ENCODE measurements around the gene SAE1. TPM values are rescaled to one million over a fixed set of nuclear protein-coding genes. Genes with fewer than 3 reads are reported as not detected.

The SAE1 gene
- total and polyA plus RNA-seq, 12 donors = 19.0 to 77.6 (median 49.7) TPM

DNA sequence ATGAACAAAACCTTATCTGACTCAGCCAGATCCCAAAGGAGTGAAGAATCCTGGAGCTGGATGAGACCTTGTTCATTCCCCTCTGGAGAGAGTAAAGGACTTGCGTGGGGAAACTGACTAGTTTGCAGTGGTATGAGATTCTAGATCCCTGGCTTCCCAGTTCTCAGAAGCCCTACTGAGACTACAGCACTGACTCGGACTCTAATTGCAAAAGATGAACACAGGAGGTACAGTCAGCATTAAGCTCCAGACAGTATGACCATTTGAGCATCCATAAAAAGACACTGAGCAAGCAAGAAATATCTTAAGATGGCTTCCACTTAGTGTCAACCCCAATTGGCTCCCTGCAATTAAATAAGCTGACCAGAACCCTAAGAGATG is 23.8 kb upstream of the SAE1 start:
- Histone ChIP-seq H3K27ac (peak overlapping the region in 2 of 5 donors; percentile 62 to 100), H3K27me3 (no peaks in the 10 kb centered on the region), H3K4me3 (no peak overlapping the region), H3K9me3 (replicated peaks in 1 of 3) (no peaks in the 10 kb centered on the region), H3K36me3 (replicated peaks in 1 of 2) (no peaks in the 10 kb centered on the region), H3K4me1 (replicated peaks in 1 of 2) (peaks cover 4 to 43% of the 10 kb centered on the region in 2 donors)
- 63 to 88% (median 71%) methylated on average over 2 of the region's 2 CpGs for WGBS, 4 donors
- TF ChIP-seq POLR2A (IDR thresholded peaks at IDR 0.05) = no peak
- TF ChIP-seq, protein P1, sequence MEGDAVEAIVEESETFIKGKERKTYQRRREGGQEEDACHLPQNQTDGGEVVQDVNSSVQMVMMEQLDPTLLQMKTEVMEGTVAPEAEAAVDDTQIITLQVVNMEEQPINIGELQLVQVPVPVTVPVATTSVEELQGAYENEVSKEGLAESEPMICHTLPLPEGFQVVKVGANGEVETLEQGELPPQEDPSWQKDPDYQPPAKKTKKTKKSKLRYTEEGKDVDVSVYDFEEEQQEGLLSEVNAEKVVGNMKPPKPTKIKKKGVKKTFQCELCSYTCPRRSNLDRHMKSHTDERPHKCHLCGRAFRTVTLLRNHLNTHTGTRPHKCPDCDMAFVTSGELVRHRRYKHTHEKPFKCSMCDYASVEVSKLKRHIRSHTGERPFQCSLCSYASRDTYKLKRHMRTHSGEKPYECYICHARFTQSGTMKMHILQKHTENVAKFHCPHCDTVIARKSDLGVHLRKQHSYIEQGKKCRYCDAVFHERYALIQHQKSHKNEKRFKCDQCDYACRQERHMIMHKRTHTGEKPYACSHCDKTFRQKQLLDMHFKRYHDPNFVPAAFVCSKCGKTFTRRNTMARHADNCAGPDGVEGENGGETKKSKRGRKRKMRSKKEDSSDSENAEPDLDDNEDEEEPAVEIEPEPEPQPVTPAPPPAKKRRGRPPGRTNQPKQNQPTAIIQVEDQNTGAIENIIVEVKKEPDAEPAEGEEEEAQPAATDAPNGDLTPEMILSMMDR (IDR thresholded peaks at IDR 0.05) = no peak
- no peak for DNase-seq
- intact Hi-C loops (cut with DNase I) = no loop called here

GRCh38 chr19:47107202-47107952 is 23.3 kb upstream of the SAE1 start:
- WGBS, 4 donors = 27 to 42% (median 39%) methylated on average over 9 of the region's 9 CpGs
- intact Hi-C loops (cut with DNase I) = no loop called here

DNA sequence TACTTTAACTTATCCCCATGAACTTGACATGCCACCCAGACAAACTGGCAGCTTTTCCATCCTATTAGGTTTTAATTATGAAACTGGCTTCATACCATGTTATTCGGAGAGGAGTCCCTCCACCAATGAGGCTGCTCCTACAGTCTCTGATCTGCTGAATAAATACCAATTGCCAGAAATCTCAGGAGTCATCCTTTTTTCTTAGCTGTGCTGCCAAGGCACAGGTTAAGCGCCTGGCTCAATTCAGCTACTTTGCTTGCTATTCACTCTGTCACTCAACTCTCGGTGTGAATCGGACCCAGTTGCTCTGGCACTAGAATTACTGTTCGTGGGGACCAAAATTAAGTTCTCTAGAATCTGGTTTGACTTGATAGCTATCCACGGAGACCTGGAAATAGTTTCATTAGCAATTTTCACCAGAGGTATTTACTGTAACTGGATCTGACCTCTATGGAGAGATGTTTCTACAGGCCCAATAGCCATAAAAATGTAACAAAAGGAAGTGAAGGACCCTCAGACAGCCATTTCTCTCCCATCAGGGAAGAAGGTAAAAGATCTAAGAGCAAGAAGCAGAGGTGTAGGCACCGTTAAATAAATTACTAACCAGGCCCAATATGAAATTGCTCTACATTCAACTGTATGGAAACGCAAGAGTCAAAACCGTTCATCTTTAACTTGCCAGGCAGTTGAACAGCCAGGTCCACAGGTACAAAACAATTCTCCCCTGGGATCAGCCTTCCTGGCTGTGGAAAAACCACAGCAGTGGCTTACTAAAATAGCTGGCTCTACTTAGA is 22.5 kb upstream of the SAE1 start:
- no peaks in the 10 kb centered on the region for H3K9me3 ChIP-seq (replicated peaks in 1 of 3)
- H3K36me3 ChIP-seq (replicated peaks in 1 of 2) = no peaks in the 10 kb centered on the region
- H3K4me3 ChIP-seq = no peak overlapping the region
- no peak for TF ChIP-seq POLR2A (IDR thresholded peaks at IDR 0.05)
- TF ChIP-seq, protein P1 (IDR thresholded peaks at IDR 0.05) = no peak
- H3K4me1 ChIP-seq (replicated peaks in 1 of 2) = peaks cover 4 to 43% of the 10 kb centered on the region in 2 donors
- no peak for DNase-seq
- H3K27me3 ChIP-seq = no peaks in the 10 kb centered on the region
- 89 to 92% (median 91%) methylated on average over 9 of the region's 9 CpGs for WGBS, 4 donors
- H3K27ac ChIP-seq = peak overlapping the region in 3 of 5 donors; percentile 9 to 100 (median 37)
- intact Hi-C loops (cut with DNase I) = no loop called here

More at GRCh38 chr19:47107202-47107952, 23.3 kb upstream of the SAE1 start:
- no peak for TF ChIP-seq POLR2A (IDR thresholded peaks at IDR 0.05)
- TF ChIP-seq, protein P1 (IDR thresholded peaks at IDR 0.05) = no peak
- H3K4me3 ChIP-seq = no peak overlapping the region
- H3K4me1 ChIP-seq (replicated peaks in 1 of 2) = peaks cover 4 to 43% of the 10 kb centered on the region in 2 donors
- H3K27ac ChIP-seq = peak overlapping the region in 3 of 5 donors; percentile 9 to 100 (median 62)
- H3K27me3 ChIP-seq = no peaks in the 10 kb centered on the region
- no peaks in the 10 kb centered on the region for H3K9me3 ChIP-seq (replicated peaks in 1 of 3)
- no peaks in the 10 kb centered on the region for H3K36me3 ChIP-seq (replicated peaks in 1 of 2)
- DNase-seq = peak in 2 of 7 donors; percentile 24 to 33

GRCh38 chr19:47109177-47109540 is 21.5 kb upstream of the SAE1 start:
- intact Hi-C loops (cut with DNase I) = no loop called here

More at GRCh38 chr19:47109177-47109540, 21.5 kb upstream of the SAE1 start:
- peaks cover 4 to 43% of the 10 kb centered on the region in 2 donors for H3K4me1 ChIP-seq (replicated peaks in 1 of 2)
- no peak for DNase-seq
- WGBS, 4 donors = 32 to 44% (median 41%) methylated on average over 2 of the region's 2 CpGs
- no peaks in the 10 kb centered on the region for H3K27me3 ChIP-seq
- H3K36me3 ChIP-seq (replicated peaks in 1 of 2) = no peaks in the 10 kb centered on the region
- TF ChIP-seq POLR2A (IDR thresholded peaks at IDR 0.05) = no peak
- TF ChIP-seq, protein P1 (IDR thresholded peaks at IDR 0.05) = no peak
- H3K4me3 ChIP-seq = peak overlapping the region in 1 of 4 donors; percentile 81
- peak overlapping the region in 2 of 5 donors; percentile 97 to 100 for H3K27ac ChIP-seq
- H3K9me3 ChIP-seq (replicated peaks in 1 of 3) = no peaks in the 10 kb centered on the region
